ENCODE data around the gene SPRY1. TPM values are rescaled to one million over a fixed set of nuclear protein-coding genes. Genes with fewer than 3 reads are reported as not detected.

Gene SPRY1
- total and polyA plus RNA-seq, 9 of the 15 experiments (the other 6 are each of a cell fraction or from before 2014, with no cell fraction given) = 0.18 to 1.9 (median 0.45) TPM; not detected in 1

DNA sequence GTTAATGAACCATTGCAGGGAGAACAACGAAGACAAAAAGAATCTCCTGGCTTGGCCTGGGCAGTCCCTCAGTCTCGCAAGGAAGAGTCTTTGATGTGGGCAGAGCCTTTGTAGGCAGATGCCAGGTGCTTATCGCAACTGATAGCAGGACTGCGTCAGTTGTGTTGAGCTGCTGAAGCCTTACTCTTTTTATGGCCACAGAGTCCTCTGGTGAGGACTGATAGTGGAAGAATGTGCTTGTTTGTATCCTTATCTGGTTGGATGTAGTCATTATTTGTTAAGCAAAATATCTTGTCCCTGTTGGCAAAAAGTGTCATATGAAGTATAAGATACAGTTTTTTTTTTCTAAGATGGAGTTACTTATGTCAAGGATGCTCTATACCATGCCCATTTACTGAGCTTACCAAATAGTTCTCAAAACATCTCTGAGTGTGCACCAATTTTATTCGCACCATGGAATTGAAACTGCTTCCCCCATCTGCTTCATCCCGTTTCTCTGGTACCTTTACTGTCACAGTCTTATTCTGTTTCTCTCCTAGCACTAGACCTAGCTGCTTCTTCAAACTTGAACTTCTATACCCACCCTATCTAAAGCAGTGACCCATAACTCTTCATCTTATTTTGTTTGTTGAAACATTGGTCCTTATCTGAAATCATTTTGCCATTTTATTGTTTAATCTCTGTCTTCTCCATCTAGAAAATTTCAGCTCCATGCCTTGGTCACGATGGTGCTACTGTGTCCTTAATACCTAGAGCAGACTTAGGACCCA, 47.0 kb upstream of the SPRY1 start (continued):
- TF ChIP-seq, protein P1, sequence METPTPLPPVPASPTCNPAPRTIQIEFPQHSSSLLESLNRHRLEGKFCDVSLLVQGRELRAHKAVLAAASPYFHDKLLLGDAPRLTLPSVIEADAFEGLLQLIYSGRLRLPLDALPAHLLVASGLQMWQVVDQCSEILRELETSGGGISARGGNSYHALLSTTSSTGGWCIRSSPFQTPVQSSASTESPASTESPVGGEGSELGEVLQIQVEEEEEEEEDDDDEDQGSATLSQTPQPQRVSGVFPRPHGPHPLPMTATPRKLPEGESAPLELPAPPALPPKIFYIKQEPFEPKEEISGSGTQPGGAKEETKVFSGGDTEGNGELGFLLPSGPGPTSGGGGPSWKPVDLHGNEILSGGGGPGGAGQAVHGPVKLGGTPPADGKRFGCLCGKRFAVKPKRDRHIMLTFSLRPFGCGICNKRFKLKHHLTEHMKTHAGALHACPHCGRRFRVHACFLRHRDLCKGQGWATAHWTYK (CRISPR knock-in tag; IDR thresholded peaks at IDR 0.05) = peak; percentile 99
- TF ChIP-seq HDAC3 (IDR thresholded peaks at IDR 0.05; ENCODE audit: borderline replicate concordance, partially characterized antibody) = peak; percentile 98
- TF ChIP-seq RNF2 (IDR thresholded peaks at IDR 0.05) = peak; percentile 95
- TF ChIP-seq, protein P2, sequence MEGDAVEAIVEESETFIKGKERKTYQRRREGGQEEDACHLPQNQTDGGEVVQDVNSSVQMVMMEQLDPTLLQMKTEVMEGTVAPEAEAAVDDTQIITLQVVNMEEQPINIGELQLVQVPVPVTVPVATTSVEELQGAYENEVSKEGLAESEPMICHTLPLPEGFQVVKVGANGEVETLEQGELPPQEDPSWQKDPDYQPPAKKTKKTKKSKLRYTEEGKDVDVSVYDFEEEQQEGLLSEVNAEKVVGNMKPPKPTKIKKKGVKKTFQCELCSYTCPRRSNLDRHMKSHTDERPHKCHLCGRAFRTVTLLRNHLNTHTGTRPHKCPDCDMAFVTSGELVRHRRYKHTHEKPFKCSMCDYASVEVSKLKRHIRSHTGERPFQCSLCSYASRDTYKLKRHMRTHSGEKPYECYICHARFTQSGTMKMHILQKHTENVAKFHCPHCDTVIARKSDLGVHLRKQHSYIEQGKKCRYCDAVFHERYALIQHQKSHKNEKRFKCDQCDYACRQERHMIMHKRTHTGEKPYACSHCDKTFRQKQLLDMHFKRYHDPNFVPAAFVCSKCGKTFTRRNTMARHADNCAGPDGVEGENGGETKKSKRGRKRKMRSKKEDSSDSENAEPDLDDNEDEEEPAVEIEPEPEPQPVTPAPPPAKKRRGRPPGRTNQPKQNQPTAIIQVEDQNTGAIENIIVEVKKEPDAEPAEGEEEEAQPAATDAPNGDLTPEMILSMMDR (IDR thresholded peaks at IDR 0.05 in 2 of 3, conservative IDR thresholded peaks at IDR 0.05 in 1 of 3; ENCODE audit: insufficient read depth in 2 of 3, low read depth in 1 of 3, low read length in 3 of 3) = no peak
- TF ChIP-seq SMARCA4 (IDR thresholded peaks at IDR 0.05) = peak; percentile 100
- TF ChIP-seq, protein P3, sequence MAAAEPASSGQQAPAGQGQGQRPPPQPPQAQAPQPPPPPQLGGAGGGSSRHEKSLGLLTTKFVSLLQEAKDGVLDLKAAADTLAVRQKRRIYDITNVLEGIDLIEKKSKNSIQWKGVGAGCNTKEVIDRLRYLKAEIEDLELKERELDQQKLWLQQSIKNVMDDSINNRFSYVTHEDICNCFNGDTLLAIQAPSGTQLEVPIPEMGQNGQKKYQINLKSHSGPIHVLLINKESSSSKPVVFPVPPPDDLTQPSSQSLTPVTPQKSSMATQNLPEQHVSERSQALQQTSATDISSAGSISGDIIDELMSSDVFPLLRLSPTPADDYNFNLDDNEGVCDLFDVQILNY (CRISPR knock-in tag; IDR thresholded peaks at IDR 0.05) = no peak
- TF ChIP-seq, protein P4, sequence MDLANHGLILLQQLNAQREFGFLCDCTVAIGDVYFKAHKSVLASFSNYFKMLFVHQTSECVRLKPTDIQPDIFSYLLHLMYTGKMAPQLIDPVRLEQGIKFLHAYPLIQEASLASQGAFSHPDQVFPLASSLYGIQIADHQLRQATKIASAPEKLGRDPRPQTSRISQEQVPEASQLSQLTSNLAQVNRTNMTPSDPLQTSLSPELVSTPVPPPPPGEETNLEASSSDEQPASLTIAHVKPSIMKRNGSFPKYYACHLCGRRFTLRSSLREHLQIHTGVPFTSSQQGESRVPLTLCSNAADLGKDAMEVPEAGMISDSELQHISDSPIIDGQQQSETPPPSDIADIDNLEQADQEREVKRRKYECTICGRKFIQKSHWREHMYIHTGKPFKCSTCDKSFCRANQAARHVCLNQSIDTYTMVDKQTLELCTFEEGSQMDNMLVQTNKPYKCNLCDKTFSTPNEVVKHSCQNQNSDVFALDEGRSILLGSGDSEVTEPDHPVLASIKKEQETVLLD (IDR thresholded peaks at IDR 0.05) = peak; percentile 83; the same call in 1 of the 2 replicates
- TF ChIP-seq ETV5 (CRISPR knock-in tag; IDR thresholded peaks at IDR 0.05; ENCODE audit: low read depth) = no peak
- TF ChIP-seq SRSF9 (IDR thresholded peaks at IDR 0.05; ENCODE audit: borderline replicate concordance, low read depth, low read length) = no peak
- peak; percentile 72 for TF ChIP-seq JUNB (CRISPR knock-in tag; conservative IDR thresholded peaks at IDR 0.05)
- TF ChIP-seq NFE2L1 (tag; IDR thresholded peaks at IDR 0.05; ENCODE audit: borderline replicate concordance, low read depth) = peak; percentile 69
- TF ChIP-seq, protein P5, sequence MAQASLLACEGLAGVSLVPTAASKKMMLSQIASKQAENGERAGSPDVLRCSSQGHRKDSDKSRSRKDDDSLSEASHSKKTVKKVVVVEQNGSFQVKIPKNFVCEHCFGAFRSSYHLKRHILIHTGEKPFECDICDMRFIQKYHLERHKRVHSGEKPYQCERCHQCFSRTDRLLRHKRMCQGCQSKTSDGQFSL (CRISPR knock-in tag; IDR thresholded peaks at IDR 0.05) = no peak
- TF ChIP-seq, protein P5 (tag; IDR thresholded peaks at IDR 0.05) = peak in 1 of 2 experiments; percentile 98; a peak in 2 of 4 replicates
- TF ChIP-seq PTBP1 (IDR thresholded peaks at IDR 0.05; ENCODE audit: low read depth, low read length) = no peak
- no peak; the same call in 1 of the 2 replicates for TF ChIP-seq SP1 (CRISPR knock-in tag; IDR thresholded peaks at IDR 0.05)
- TF ChIP-seq, protein P6, sequence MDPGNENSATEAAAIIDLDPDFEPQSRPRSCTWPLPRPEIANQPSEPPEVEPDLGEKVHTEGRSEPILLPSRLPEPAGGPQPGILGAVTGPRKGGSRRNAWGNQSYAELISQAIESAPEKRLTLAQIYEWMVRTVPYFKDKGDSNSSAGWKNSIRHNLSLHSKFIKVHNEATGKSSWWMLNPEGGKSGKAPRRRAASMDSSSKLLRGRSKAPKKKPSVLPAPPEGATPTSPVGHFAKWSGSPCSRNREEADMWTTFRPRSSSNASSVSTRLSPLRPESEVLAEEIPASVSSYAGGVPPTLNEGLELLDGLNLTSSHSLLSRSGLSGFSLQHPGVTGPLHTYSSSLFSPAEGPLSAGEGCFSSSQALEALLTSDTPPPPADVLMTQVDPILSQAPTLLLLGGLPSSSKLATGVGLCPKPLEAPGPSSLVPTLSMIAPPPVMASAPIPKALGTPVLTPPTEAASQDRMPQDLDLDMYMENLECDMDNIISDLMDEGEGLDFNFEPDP (CRISPR knock-in tag; IDR thresholded peaks at IDR 0.05) = peak; percentile 95
- peak; percentile 97 for TF ChIP-seq MYNN (IDR thresholded peaks at IDR 0.05)
- TF ChIP-seq MYNN (CRISPR knock-in tag; IDR thresholded peaks at IDR 0.05) = no peak
- no peak for TF ChIP-seq ZNF830 (CRISPR knock-in tag; IDR thresholded peaks at IDR 0.05)
- TF ChIP-seq ZC3H8 (IDR thresholded peaks at IDR 0.05) = 0 out of 2 replicates have a peak, but pooled peaks have one; percentile 60
- peak; percentile 80 for TF ChIP-seq ZNF707 (CRISPR knock-in tag; conservative IDR thresholded peaks at IDR 0.05)

Data from K562 (cell line).